ENCODE data around the gene RNF152. TPM values are rescaled to one million over a fixed set of nuclear protein-coding genes. Genes with fewer than 3 reads are reported as not detected.

RNF152 gene
- total RNA-seq, 1 donor from 2014 or later: 76.4 TPM

GRCh38 chr18:61901323-61901986, 8.6 kb upstream of the RNF152 start:
- peak; percentile 85 for TF ChIP-seq CTCF (IDR thresholded peaks at IDR 0.05)
- Mint-ChIP-seq H3K4me3 (ENCODE audit: unreplicated experiment) (no peak overlapping the region), H3K27me3 (ENCODE audit: unreplicated experiment) (no peaks in the 10 kb centered on the region), H3K9me3 (ENCODE audit: unreplicated experiment) (no peaks in the 10 kb centered on the region), H3K27ac (ENCODE audit: unreplicated experiment) (no peak overlapping the region), H3K4me1 (ENCODE audit: unreplicated experiment) (peaks cover 9% of the 10 kb centered on the region), H3K36me3 (ENCODE audit: unreplicated experiment) (no peaks in the 10 kb centered on the region)
- no peak for DNase-seq (ENCODE audit: extremely low spot score, unreplicated experiment)

- no peaks in the 10 kb centered on the region for H3K27me3 Mint-ChIP-seq (ENCODE audit: unreplicated experiment)
- H3K36me3 Mint-ChIP-seq (ENCODE audit: unreplicated experiment): no peaks in the 10 kb centered on the region
- H3K4me1 Mint-ChIP-seq (ENCODE audit: unreplicated experiment): peaks cover 9% of the 10 kb centered on the region
- no peak for TF ChIP-seq CTCF (IDR thresholded peaks at IDR 0.05)
- no peak overlapping the region for H3K4me3 Mint-ChIP-seq (ENCODE audit: unreplicated experiment)
- no peak overlapping the region for H3K27ac Mint-ChIP-seq (ENCODE audit: unreplicated experiment)
- no peak for DNase-seq (ENCODE audit: extremely low spot score, unreplicated experiment)
- no peaks in the 10 kb centered on the region for H3K9me3 Mint-ChIP-seq (ENCODE audit: unreplicated experiment)
Measured at GRCh38 chr18:61900504-61901281, 7.9 kb upstream of the RNF152 start.

- Mint-ChIP-seq H3K36me3 (ENCODE audit: unreplicated experiment) (no peaks in the 10 kb centered on the region), H3K27ac (ENCODE audit: unreplicated experiment) (no peak overlapping the region), H3K9me3 (ENCODE audit: unreplicated experiment) (no peaks in the 10 kb centered on the region), H3K4me1 (ENCODE audit: unreplicated experiment) (peaks cover 15% of the 10 kb centered on the region), H3K27me3 (ENCODE audit: unreplicated experiment) (no peaks in the 10 kb centered on the region), H3K4me3 (ENCODE audit: unreplicated experiment) (no peak overlapping the region)
- DNase-seq (ENCODE audit: extremely low spot score, unreplicated experiment): no peak
- no peak for TF ChIP-seq CTCF (IDR thresholded peaks at IDR 0.05)
Measured at GRCh38 chr18:61898640-61899101, 5.9 kb upstream of the RNF152 start.

- TF ChIP-seq CTCF (IDR thresholded peaks at IDR 0.05): no peak
- Mint-ChIP-seq H3K27me3 (ENCODE audit: unreplicated experiment) (no peaks in the 10 kb centered on the region), H3K36me3 (ENCODE audit: unreplicated experiment) (no peaks in the 10 kb centered on the region), H3K27ac (ENCODE audit: unreplicated experiment) (no peak overlapping the region), H3K4me3 (ENCODE audit: unreplicated experiment) (no peak overlapping the region), H3K9me3 (ENCODE audit: unreplicated experiment) (no peaks in the 10 kb centered on the region), H3K4me1 (ENCODE audit: unreplicated experiment) (peaks cover 25% of the 10 kb centered on the region)
- DNase-seq (ENCODE audit: extremely low spot score, unreplicated experiment): no peak
Measured at GRCh38 chr18:61896757-61897156, 4.0 kb upstream of the RNF152 start.

GRCh38 chr18:61896118-61896517, 3.3 kb upstream of the RNF152 start:
- no peaks in the 10 kb centered on the region for H3K36me3 Mint-ChIP-seq (ENCODE audit: unreplicated experiment)
- H3K4me1 Mint-ChIP-seq (ENCODE audit: unreplicated experiment): peaks cover 32% of the 10 kb centered on the region
- TF ChIP-seq CTCF (IDR thresholded peaks at IDR 0.05): no peak
- no peak for DNase-seq (ENCODE audit: extremely low spot score, unreplicated experiment)
- H3K27ac Mint-ChIP-seq (ENCODE audit: unreplicated experiment): no peak overlapping the region
- no peaks in the 10 kb centered on the region for H3K9me3 Mint-ChIP-seq (ENCODE audit: unreplicated experiment)
- no peaks in the 10 kb centered on the region for H3K27me3 Mint-ChIP-seq (ENCODE audit: unreplicated experiment)
- H3K4me3 Mint-ChIP-seq (ENCODE audit: unreplicated experiment): no peak overlapping the region

Data from osteocyte (in vitro differentiated cells).